Prostate gland (tissue), 2 donors: ENCODE data around the gene GPATCH4. TPM values are rescaled to one million over a fixed set of nuclear protein-coding genes. Genes with fewer than 3 reads are reported as not detected.

Experiments
- DNase-seq: peaks from one replicate; pipeline ENCODE4 v3.0.0-alpha.2; 2019; ENCODE audit warnings: low spot score
- H3K27ac ChIP-seq, 2 donors: fragments of 200-600 bp; sonication (generic); 2 replicates each; pipeline ENCODE4 v1.5.1; 2017 to 2019
- H3K27me3 ChIP-seq: fragments of 200-600 bp; sonication (generic); replicated peaks from 2 replicates; pipeline ENCODE4 v1.5.1; 2019; ENCODE audit not compliant: insufficient read depth
- H3K36me3 ChIP-seq, 2 donors: fragments of 200-600 bp; sonication (generic); 1 replicate in 1 of 2; 2 replicates in 1 of 2; pipeline versions ENCODE4 v1.5.1 to v1.8.1; 2017 to 2019
- H3K4me1 ChIP-seq: fragments of 200-600 bp; sonication (generic); replicated peaks from 2 replicates; pipeline ENCODE4 v1.5.1; 2019
- H3K4me3 ChIP-seq, 2 donors: fragments of 200-600 bp; sonication (generic); 2 replicates each; pipeline ENCODE4 v1.5.1; 2017 to 2019
- H3K9me3 ChIP-seq: fragments of 200-600 bp; sonication (generic); 2 replicates; pipeline ENCODE4 v1.5.1; 2017
- POLR2A ChIP-seq: fragments of 450-650 bp; IDR thresholded peaks from one replicate; pipeline ENCODE4 v1.6.1; 2016; ENCODE audit warnings: antibody characterized with exemption, mild to moderate bottlenecking
- POLR2AphosphoS5 ChIP-seq: sonication (generic); formaldehyde crosslinking; IDR thresholded peaks from one replicate; pipeline ENCODE4 v1.6.1; 2017; ENCODE audit warnings: antibody characterized with exemption
- WGBS: methylation state at CpG from one replicate; pipeline ENCODE4 v1.1.5; 2018; 5-methylcytosine and 5-hydroxymethylcytosine counted together
- intact Hi-C: fragments of 100-400 bp; cut with DNase I; formaldehyde crosslinking; loops from one replicate; pipeline ENCODE4 v1.14.2; 2022
- total RNA-seq, 2 donors: library from RNA; depleted of rRNA; stranded (reverse); fragments of >200 nt; gene quantifications; one replicate each; pipeline ENCODE4 v1.1.0, GENCODE V29; 2016
- TF ChIP-seq, protein P1 (sequence below), 4 experiments: fragments of 200-600 bp in 2 of 4; fragments of 450-650 bp in 2 of 4; sonication (generic) in 2 of 4; IDR thresholded peaks; 1 replicate in 3 of 4; 2 replicates in 1 of 4; pipeline ENCODE4 v1.5.1; 2016 to 2019; ENCODE audit warnings: antibody characterized with exemption in 4 of 4, mild to moderate bottlenecking in 2 of 4, moderate library complexity in 2 of 4

Gene GPATCH4
- total RNA-seq, 2 donors from 2014 or later: 20.9 to 27.5 TPM

DNA sequence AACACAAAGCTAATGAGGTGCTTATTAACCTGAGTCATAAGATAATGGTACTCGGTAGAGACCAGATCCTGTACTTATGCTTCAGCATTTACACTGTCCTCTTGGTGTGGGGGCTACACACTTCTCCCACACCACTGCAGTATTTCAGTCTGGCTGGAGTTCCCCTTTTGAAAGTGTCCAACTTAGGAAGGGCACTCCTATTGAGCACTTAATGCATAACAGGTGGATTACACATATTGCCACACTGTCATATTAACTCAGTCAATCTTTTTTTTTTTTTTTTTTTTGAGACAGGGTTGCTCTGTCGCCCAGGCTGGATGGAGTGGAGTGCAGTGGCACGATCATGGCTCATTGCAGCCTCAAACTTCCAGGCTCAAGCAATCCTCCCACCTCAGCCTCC lies 1.5 kb downstream of the GPATCH4 start:
- Histone ChIP-seq H3K36me3 (no peaks in the 10 kb centered on the region), H3K9me3 (no peaks in the 10 kb centered on the region), H3K4me3 (no peak overlapping the region), H3K27ac (no peak overlapping the region), H3K4me1 (no peaks in the 10 kb centered on the region), H3K27me3 (no peaks in the 10 kb centered on the region)
- intact Hi-C loops: no loop called here
- DNase-seq: no peak
- 52% methylated on average over 3 of the region's 3 CpGs for WGBS
- TF ChIP-seq POLR2A (no peak), POLR2AphosphoS5 (no peak)
- TF ChIP-seq, protein P1, sequence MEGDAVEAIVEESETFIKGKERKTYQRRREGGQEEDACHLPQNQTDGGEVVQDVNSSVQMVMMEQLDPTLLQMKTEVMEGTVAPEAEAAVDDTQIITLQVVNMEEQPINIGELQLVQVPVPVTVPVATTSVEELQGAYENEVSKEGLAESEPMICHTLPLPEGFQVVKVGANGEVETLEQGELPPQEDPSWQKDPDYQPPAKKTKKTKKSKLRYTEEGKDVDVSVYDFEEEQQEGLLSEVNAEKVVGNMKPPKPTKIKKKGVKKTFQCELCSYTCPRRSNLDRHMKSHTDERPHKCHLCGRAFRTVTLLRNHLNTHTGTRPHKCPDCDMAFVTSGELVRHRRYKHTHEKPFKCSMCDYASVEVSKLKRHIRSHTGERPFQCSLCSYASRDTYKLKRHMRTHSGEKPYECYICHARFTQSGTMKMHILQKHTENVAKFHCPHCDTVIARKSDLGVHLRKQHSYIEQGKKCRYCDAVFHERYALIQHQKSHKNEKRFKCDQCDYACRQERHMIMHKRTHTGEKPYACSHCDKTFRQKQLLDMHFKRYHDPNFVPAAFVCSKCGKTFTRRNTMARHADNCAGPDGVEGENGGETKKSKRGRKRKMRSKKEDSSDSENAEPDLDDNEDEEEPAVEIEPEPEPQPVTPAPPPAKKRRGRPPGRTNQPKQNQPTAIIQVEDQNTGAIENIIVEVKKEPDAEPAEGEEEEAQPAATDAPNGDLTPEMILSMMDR (IDR thresholded peaks at IDR 0.05): no peak

- intact Hi-C loops: no loop called here
- WGBS: 90% methylated on average over 4 of the region's 4 CpGs
- no peak for DNase-seq
Measured at GRCh38 chr1:156598731-156599432, 2.4 kb downstream of the GPATCH4 start.

DNA sequence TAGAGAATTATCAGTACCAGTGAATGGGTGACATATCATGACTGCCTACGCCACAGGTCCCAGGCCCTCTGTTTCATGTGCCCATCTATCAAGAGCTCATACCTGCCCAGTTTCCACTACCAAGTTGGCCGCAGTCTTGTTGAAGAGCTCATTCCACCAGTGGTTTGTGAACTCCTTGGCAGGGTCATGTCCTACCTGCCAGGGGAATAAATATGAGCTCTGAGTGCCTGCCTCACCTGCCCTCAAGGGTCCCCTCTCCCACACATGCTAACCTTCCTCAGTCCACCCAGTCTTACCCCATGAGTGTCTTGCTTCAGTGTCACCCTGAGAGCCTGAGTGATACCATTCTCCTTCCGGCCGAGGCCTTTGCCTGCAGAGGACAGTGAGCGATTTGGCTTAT lies 3.2 kb downstream of the GPATCH4 start:
- WGBS: 93% methylated on average over 5 of the region's 5 CpGs
- TF ChIP-seq POLR2AphosphoS5: no peak
- TF ChIP-seq, protein P1 (IDR thresholded peaks at IDR 0.05): no peak
- TF ChIP-seq POLR2A: no peak
- H3K9me3 ChIP-seq: no peaks in the 10 kb centered on the region
- no peaks in the 10 kb centered on the region for H3K27me3 ChIP-seq
- intact Hi-C loops: no loop called here
- H3K4me3 ChIP-seq: no peak overlapping the region
- no peak overlapping the region for H3K27ac ChIP-seq
- no peaks in the 10 kb centered on the region for H3K4me1 ChIP-seq
- no peak for DNase-seq
- no peaks in the 10 kb centered on the region for H3K36me3 ChIP-seq

More at GRCh38 chr1:156598731-156599432, 2.4 kb downstream of the GPATCH4 start:
- Histone ChIP-seq H3K27ac (no peak overlapping the region), H3K36me3 (no peaks in the 10 kb centered on the region), H3K4me3 (no peak overlapping the region), H3K4me1 (no peaks in the 10 kb centered on the region), H3K27me3 (no peaks in the 10 kb centered on the region), H3K9me3 (no peaks in the 10 kb centered on the region)
- no peak for TF ChIP-seq POLR2AphosphoS5
- TF ChIP-seq POLR2A: no peak
- TF ChIP-seq, protein P1 (IDR thresholded peaks at IDR 0.05): no peak

- H3K4me1 ChIP-seq: no peaks in the 10 kb centered on the region
- no peak for TF ChIP-seq POLR2AphosphoS5
- no peak for TF ChIP-seq POLR2A
- TF ChIP-seq, protein P1 (IDR thresholded peaks at IDR 0.05): no peak
- no peaks in the 10 kb centered on the region for H3K27me3 ChIP-seq
- no peak overlapping the region for H3K27ac ChIP-seq
- no peaks in the 10 kb centered on the region for H3K9me3 ChIP-seq
- DNase-seq: no peak
- H3K36me3 ChIP-seq: no peaks in the 10 kb centered on the region
- WGBS: 74% methylated on average over 3 of the region's 3 CpGs
- intact Hi-C loops: no loop called here
- H3K4me3 ChIP-seq: no peak overlapping the region
Measured at GRCh38 chr1:156596426-156596825, 4.9 kb downstream of the GPATCH4 start.

DNA sequence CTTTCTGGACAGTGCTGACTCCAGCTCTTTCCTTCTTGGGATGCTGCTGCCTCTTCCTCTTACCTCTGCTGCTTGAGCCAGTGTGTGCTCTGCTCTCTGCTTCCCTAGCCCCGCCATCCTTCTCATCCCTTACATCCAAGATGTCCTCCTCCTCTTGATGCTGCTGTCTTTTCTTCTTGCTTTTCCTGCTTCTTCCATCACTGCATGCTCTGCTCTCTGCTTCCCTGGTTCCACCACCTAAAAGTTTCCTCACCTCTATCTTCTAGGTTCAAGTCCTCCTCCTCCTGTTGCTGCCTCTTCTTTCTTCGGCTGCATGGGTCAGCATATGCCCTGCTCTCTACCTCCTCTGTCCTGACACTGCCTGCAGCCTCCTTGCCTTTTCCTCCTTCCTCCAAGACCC lies 6.3 kb downstream of the GPATCH4 start:
- WGBS: 89% methylated on average over 2 of the region's 2 CpGs
- TF ChIP-seq POLR2AphosphoS5: no peak
- TF ChIP-seq, protein P1 (IDR thresholded peaks at IDR 0.05): no peak
- TF ChIP-seq POLR2A: no peak
- H3K4me3 ChIP-seq: no peak overlapping the region
- H3K27me3 ChIP-seq: no peaks in the 10 kb centered on the region
- no peak overlapping the region for H3K27ac ChIP-seq
- intact Hi-C loops: no loop called here
- no peaks in the 10 kb centered on the region for H3K9me3 ChIP-seq
- H3K36me3 ChIP-seq: no peaks in the 10 kb centered on the region
- peaks cover 2% of the 10 kb centered on the region for H3K4me1 ChIP-seq
- DNase-seq: no peak
